Mononuclear cell (primary cell): ENCODE results near the gene TMEM219. TPM values are rescaled to one million over a fixed set of nuclear protein-coding genes. Genes with fewer than 3 reads are reported as not detected.

Source experiments
- H3K27me3 ChIP-seq: 2 replicates; pipeline ENCODE4 v1.6.0; 2011; ENCODE audit warnings: low read length, control low read depth; ENCODE audit not compliant: insufficient read depth
- H3K4me1 ChIP-seq: 2 replicates; pipeline ENCODE4 v1.5.1; 2011; ENCODE audit warnings: mild to moderate bottlenecking, low read length, control low read depth; ENCODE audit not compliant: insufficient read depth
- H3K4me3 ChIP-seq: 2 replicates; pipeline ENCODE4 v1.5.1; 2011; ENCODE audit warnings: mild to moderate bottlenecking, low read length, moderate library complexity
- H3K9me3 ChIP-seq: 2 replicates; pipeline ENCODE4 v1.5.1; 2011; ENCODE audit warnings: low read depth, mild to moderate bottlenecking, control low read depth, low read length
- total RNA-seq: library from RNA; depleted of rRNA; stranded (reverse); fragments of >200 nt; gene quantifications from one replicate; pipeline ENCODE4 v1.2.3, GENCODE V29; 2012

Gene TMEM219, protein sequence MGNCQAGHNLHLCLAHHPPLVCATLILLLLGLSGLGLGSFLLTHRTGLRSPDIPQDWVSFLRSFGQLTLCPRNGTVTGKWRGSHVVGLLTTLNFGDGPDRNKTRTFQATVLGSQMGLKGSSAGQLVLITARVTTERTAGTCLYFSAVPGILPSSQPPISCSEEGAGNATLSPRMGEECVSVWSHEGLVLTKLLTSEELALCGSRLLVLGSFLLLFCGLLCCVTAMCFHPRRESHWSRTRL
- 61.1 TPM for total RNA-seq

- Histone ChIP-seq H3K4me1 (peaks cover 19% of the 10 kb centered on the region), H3K9me3 (no peaks in the 10 kb centered on the region), H3K27me3 (no peaks in the 10 kb centered on the region), H3K4me3 (peak within 1 kb of the TSS; percentile 71)
Observed at GRCh38 chr16:29961479-29962343, at the start of gene TMEM219. Gene TMEM219, plus strand, starts transcription at chr16:29962079. Its CDS starts 1,065 bp downstream, at chr16:29963144.

DNA sequence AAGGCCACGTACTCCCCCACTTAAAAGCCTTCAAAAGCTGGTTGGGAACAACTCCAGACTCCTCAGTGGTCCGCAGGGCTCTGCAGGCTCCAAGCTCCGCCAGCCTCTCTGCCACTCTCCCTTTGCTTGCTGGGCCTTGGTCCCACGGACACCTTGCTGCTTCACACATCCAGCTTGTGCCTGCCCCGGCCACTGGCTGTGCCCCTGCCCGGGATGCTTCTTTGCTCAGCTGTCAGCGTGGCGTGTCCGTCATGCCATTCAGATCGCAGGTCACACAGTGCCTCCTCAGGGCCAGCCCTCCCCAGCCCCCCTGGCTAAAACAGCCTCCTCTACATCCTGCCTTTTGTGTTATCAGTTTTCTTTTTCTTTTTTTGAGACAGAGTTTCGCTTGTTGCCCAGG, 49.8 kb upstream of the TMEM219 start:
- Histone ChIP-seq H3K4me1 (peaks cover 6% of the 10 kb centered on the region), H3K9me3 (no peaks in the 10 kb centered on the region), H3K4me3 (no peak overlapping the region), H3K27me3 (no peaks in the 10 kb centered on the region)

GRCh38 chr16:29913514-29913913, 48.4 kb upstream of the TMEM219 start:
- no peaks in the 10 kb centered on the region for H3K27me3 ChIP-seq
- no peaks in the 10 kb centered on the region for H3K9me3 ChIP-seq
- peaks cover 6% of the 10 kb centered on the region for H3K4me1 ChIP-seq
- H3K4me3 ChIP-seq = no peak overlapping the region

GRCh38 chr16:29915590-29916247, 46.2 kb upstream of the TMEM219 start:
- Histone ChIP-seq H3K4me3 (no peak overlapping the region), H3K9me3 (no peaks in the 10 kb centered on the region), H3K4me1 (no peaks in the 10 kb centered on the region), H3K27me3 (no peaks in the 10 kb centered on the region)

DNA sequence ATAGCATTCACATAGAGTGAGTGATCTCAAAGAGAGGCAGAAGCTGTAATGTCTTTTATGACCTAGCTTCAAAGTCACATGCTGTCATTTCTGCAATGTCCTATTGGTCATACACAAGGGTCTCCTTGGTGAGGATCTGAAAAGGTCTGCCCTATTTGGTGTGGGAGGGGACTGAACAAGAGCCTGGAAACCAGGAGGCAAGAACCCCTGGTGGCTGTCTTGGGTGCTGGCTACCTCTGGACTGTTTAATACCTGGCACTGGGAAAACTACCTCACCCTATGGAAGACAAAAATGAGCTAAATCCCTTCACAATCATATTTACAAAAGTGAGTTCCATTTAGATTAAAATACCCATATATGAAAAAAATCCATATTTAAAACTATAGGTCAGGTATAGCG, 44.9 kb upstream of the TMEM219 start:
- H3K9me3 ChIP-seq = no peaks in the 10 kb centered on the region
- H3K4me1 ChIP-seq = no peaks in the 10 kb centered on the region
- H3K27me3 ChIP-seq = no peaks in the 10 kb centered on the region
- H3K4me3 ChIP-seq = no peak overlapping the region

DNA sequence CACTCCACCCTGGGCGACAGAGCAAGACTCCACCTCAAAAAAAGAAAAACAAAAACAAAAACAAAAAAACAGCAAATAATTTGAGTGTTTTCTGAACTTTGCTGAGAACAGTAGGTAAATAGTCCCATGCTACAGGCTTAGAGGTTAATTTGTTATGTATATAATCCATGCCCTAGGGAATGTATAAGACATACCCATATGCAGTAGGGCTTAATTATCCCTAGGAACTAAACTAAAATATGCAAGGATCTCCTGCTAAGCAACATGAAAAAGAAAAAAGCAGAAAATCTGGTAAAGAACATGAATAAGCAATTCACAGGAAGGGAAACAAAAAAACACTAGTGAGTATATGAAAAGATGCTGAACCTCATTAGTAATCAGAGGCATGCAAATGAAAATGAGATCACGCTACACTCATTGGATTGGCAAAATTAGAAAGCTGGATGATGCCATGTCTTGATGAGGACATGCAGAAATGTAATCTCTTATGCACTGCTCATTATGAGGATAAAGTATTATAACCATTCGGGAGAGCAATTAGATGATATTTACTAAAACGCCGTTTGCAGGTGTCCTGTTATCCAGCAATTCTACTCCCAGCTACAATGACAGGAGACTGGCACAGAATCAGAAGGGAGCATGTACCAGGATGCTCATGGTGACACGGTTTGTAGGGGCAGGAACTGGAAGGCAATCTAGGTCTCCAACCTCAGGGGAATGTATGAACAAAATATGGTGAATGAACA, 41.4 kb upstream of the TMEM219 start:
- Histone ChIP-seq H3K9me3 (no peaks in the 10 kb centered on the region), H3K27me3 (no peaks in the 10 kb centered on the region), H3K4me1 (peaks cover 14% of the 10 kb centered on the region), H3K4me3 (no peak overlapping the region)

GRCh38 chr16:29921034-29921385, 40.9 kb upstream of the TMEM219 start:
- H3K9me3 ChIP-seq = no peaks in the 10 kb centered on the region
- H3K4me3 ChIP-seq = no peak overlapping the region

DNA sequence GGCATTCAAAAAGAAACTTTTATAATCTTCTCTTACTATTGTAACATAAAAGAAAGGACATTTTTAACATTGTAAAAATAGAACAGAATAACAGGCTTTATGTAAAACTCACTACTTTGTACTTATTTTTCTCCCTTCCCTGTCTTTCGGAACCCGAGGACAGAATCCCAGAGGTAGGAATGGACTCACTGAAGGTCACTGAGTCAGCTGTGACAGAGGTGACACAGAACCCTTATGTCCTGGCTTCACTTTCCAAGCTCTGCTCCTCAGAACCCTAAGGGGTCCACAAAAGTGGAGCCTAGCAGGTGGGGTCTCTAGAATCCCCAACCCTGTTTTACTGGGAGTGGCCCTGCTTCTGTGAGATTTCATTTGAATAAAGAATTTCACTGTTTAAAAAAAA, 39.6 kb upstream of the TMEM219 start:
- H3K4me1 ChIP-seq = peaks cover 26% of the 10 kb centered on the region
- H3K4me3 ChIP-seq = no peak overlapping the region
- H3K9me3 ChIP-seq = no peaks in the 10 kb centered on the region
- no peaks in the 10 kb centered on the region for H3K27me3 ChIP-seq

More at GRCh38 chr16:29921034-29921385, 40.9 kb upstream of the TMEM219 start:
- no peaks in the 10 kb centered on the region for H3K27me3 ChIP-seq
- peaks cover 14% of the 10 kb centered on the region for H3K4me1 ChIP-seq

- H3K27me3 ChIP-seq = no peaks in the 10 kb centered on the region
- no peaks in the 10 kb centered on the region for H3K9me3 ChIP-seq
- no peak overlapping the region for H3K4me3 ChIP-seq
- peaks cover 30% of the 10 kb centered on the region for H3K4me1 ChIP-seq
Observed at GRCh38 chr16:29922986-29923501, 38.8 kb upstream of the TMEM219 start.

GRCh38 chr16:29925105-29925756, 36.6 kb upstream of the TMEM219 start:
- peaks cover 30% of the 10 kb centered on the region for H3K4me1 ChIP-seq
- peak overlapping the region; percentile 97 for H3K4me3 ChIP-seq
- H3K9me3 ChIP-seq = no peaks in the 10 kb centered on the region
- no peaks in the 10 kb centered on the region for H3K27me3 ChIP-seq

GRCh38 chr16:29925781-29926710, 35.8 kb upstream of the TMEM219 start, which contains the start of gene KCTD13:
Gene KCTD13, minus strand, starts transcription at chr16:29926226. Its CDS starts 193 bp downstream, at chr16:29926033.
- peaks cover 30% of the 10 kb centered on the region for H3K4me1 ChIP-seq
- H3K4me3 ChIP-seq = peak within 1 kb of the TSS; percentile 97
- H3K27me3 ChIP-seq = no peaks in the 10 kb centered on the region
- no peaks in the 10 kb centered on the region for H3K9me3 ChIP-seq

DNA sequence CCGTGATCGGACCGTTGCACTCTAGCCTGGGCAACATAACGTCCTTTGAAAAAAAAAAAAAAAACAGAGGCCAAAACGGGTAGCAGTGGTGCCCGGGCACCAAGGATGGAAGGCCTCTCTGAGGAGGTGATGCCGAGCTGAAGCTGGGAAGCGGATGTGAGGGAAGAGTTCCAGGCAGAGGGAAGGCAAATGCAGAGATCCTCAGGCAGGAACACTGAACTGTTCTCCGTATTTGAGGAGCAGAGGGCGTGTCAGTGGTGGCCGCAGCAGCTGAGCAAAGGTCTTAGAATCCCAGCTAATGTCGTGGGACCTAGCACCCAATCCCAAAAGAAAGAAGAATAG, 35.2 kb upstream of the TMEM219 start:
- peak overlapping the region; percentile 97 for H3K4me3 ChIP-seq
- H3K27me3 ChIP-seq = no peaks in the 10 kb centered on the region
- no peaks in the 10 kb centered on the region for H3K9me3 ChIP-seq
- H3K4me1 ChIP-seq = peaks cover 30% of the 10 kb centered on the region

DNA sequence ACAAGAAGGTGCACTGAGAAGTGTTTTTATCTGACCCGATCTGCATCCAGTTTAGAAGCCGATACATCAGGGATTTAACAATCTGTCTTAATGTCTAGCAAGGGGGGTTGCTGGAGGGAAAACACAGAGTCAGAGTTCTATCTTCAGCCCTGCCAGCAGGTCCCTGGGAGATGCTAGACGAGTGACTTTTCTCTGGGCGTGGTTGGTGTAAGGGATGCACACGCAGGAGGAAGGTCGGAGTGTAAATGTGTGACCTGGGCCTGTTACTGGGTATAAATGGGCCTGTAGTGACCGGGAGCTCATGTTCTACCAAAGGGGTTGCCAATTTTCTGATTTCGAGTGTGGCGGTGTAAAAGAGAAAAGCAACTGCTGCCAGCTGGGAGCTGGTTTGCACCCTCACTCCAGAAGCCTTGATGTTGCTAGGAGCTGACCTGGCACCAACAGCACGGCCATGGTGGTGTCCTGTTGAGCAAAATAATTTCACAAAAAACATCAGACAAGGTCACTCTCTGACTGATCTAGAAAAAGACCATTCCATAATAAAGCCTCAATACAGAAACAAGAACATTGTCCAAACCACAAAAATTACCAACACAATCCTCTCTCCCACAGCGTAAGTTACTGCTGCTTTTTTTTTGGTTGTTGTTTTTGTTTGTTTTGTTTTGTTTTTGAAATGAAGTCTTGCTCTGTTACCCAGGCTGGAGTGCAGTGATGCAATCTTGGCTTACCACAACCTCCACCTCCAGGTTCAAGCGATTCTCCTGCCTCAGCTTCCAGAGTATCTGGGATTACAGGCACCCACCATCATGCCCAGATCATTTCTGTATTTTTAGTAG, 34.6 kb upstream of the TMEM219 start:
- H3K4me1 ChIP-seq = peaks cover 29% of the 10 kb centered on the region
- no peaks in the 10 kb centered on the region for H3K9me3 ChIP-seq
- H3K4me3 ChIP-seq = no peak overlapping the region
- H3K27me3 ChIP-seq = no peaks in the 10 kb centered on the region
